H9 (cell line): ENCODE data around the gene NAGK. TPM values are rescaled to one million over a fixed set of nuclear protein-coding genes. Genes with fewer than 3 reads are reported as not detected.

ENCODE experiments used
- DNase-seq: peaks from one replicate; pipeline ENCODE4 v3.0.0-alpha.2; 2017
- H2AFZ ChIP-seq: one replicate; pipeline ENCODE4 v1.6.1; 2013; ENCODE audit warnings: mild to moderate bottlenecking, low read length, control low read depth, moderate library complexity
- H2AK5ac ChIP-seq: 2 replicates; pipeline ENCODE4 v1.6.1; 2013; ENCODE audit warnings: low read length, control low read depth, mixed read lengths; ENCODE audit not compliant: insufficient read length
- H2BK120ac ChIP-seq: one replicate; pipeline ENCODE4 v1.6.1; 2013; ENCODE audit warnings: low read depth, mild to moderate bottlenecking, low read length, control low read depth, inconsistent platforms; ENCODE audit not compliant: poor library complexity, severe bottlenecking
- H2BK12ac ChIP-seq: 2 replicates; pipeline ENCODE4 v1.6.1; 2013; ENCODE audit warnings: low read length, control low read depth, mixed read lengths, low read depth; ENCODE audit not compliant: insufficient read length
- H2BK15ac ChIP-seq: 2 replicates; pipeline ENCODE4 v1.6.1; 2013; ENCODE audit warnings: low read depth, low read length, control low read depth
- H2BK20ac ChIP-seq: one replicate; pipeline ENCODE4 v1.6.1; 2013; ENCODE audit warnings: low read depth, mild to moderate bottlenecking, low read length, control low read depth, inconsistent platforms; ENCODE audit not compliant: poor library complexity, severe bottlenecking
- H2BK5ac ChIP-seq: 2 replicates; pipeline ENCODE4 v1.6.1; 2013; ENCODE audit warnings: low read length, control low read depth, mixed read lengths; ENCODE audit not compliant: insufficient read length
- H3K14ac ChIP-seq: 2 replicates; pipeline ENCODE4 v1.6.1; 2013; ENCODE audit warnings: low read length, control low read depth; ENCODE audit not compliant: insufficient read depth
- H3K18ac ChIP-seq: 2 replicates; pipeline ENCODE4 v1.6.1; 2013; ENCODE audit warnings: low read depth, mild to moderate bottlenecking, mixed read lengths, low read length, control low read depth; ENCODE audit not compliant: insufficient read length
- H3K23ac ChIP-seq: 2 replicates; pipeline ENCODE4 v1.6.1; 2013; ENCODE audit warnings: low read length, control low read depth, mixed read lengths, low read depth; ENCODE audit not compliant: insufficient read length
- H3K23me2 ChIP-seq: 2 replicates; pipeline ENCODE4 v1.6.1; 2013; ENCODE audit warnings: low read depth, mild to moderate bottlenecking, mixed read lengths, low read length, control low read depth; ENCODE audit not compliant: insufficient read length, poor library complexity, severe bottlenecking
- H3K27ac ChIP-seq: 2 replicates; pipeline ENCODE4 v1.5.1; 2013; ENCODE audit warnings: low read length, control low read depth, mixed read lengths, low read depth; ENCODE audit not compliant: insufficient read length
- H3K27me3 ChIP-seq: 2 replicates; pipeline ENCODE4 v1.6.1; 2013; ENCODE audit warnings: low read length, control low read depth, inconsistent platforms; ENCODE audit not compliant: insufficient read depth
- H3K4ac ChIP-seq: 2 replicates; pipeline ENCODE4 v1.6.1; 2013; ENCODE audit warnings: low read depth, mild to moderate bottlenecking, control low read depth, inconsistent platforms, low read length, moderate library complexity
- H3K4me1 ChIP-seq: 2 replicates; pipeline ENCODE4 v1.6.1; 2013; ENCODE audit warnings: low read length, control low read depth, inconsistent platforms; ENCODE audit not compliant: insufficient read depth
- H3K4me2 ChIP-seq: 2 replicates; pipeline ENCODE4 v1.6.1; 2013; ENCODE audit warnings: low read length, control low read depth, mixed read lengths; ENCODE audit not compliant: insufficient read length, insufficient read depth
- H3K56ac ChIP-seq: 2 replicates; pipeline ENCODE4 v1.6.1; 2013; ENCODE audit warnings: low read depth, mild to moderate bottlenecking, mixed read lengths, low read length, control low read depth; ENCODE audit not compliant: insufficient read length
- H3K79me1 ChIP-seq: 2 replicates; pipeline ENCODE4 v1.6.1; 2013; ENCODE audit warnings: low read depth, mild to moderate bottlenecking, moderate library complexity, low read length, control low read depth, inconsistent platforms; ENCODE audit not compliant: insufficient read depth, poor library complexity, severe bottlenecking
- H3K79me2 ChIP-seq: 2 replicates; pipeline ENCODE4 v1.6.1; 2013; ENCODE audit warnings: low read length, control low read depth, inconsistent platforms; ENCODE audit not compliant: insufficient read depth
- H3K9ac ChIP-seq: 2 replicates; pipeline ENCODE4 v1.6.1; 2013; ENCODE audit warnings: low read length, control low read depth, mixed read lengths; ENCODE audit not compliant: insufficient read length; ENCODE audit errors: extremely low read depth
- H3K9me3 ChIP-seq: one replicate; pipeline ENCODE4 v1.6.1; 2013; ENCODE audit warnings: low read depth, low read length, inconsistent platforms; ENCODE audit not compliant: control insufficient read depth
- H3T11ph ChIP-seq: one replicate; pipeline ENCODE4 v1.6.1; 2013; ENCODE audit warnings: mild to moderate bottlenecking, low read length, control low read depth, inconsistent platforms
- H4K20me1 ChIP-seq: one replicate; pipeline ENCODE4 v1.6.1; 2013; ENCODE audit not compliant: control insufficient read depth, insufficient read length, insufficient read depth
- H4K5ac ChIP-seq: 2 replicates; pipeline ENCODE4 v1.6.1; 2013; ENCODE audit warnings: low read depth, mild to moderate bottlenecking, mixed read lengths, low read length, control low read depth; ENCODE audit not compliant: insufficient read length
- H4K8ac ChIP-seq: replicated peaks from 2 replicates; pipeline ENCODE4 v1.6.1; 2013; ENCODE audit warnings: low read length, control low read depth, mixed read lengths, low read depth; ENCODE audit not compliant: insufficient read length
- H4K91ac ChIP-seq: 2 replicates; pipeline ENCODE4 v1.6.1; 2013; ENCODE audit warnings: low read depth, mild to moderate bottlenecking, moderate library complexity, mixed read lengths, low read length, control low read depth; ENCODE audit not compliant: insufficient read length
- H3K27ac Mint-ChIP-seq, 3 experiments: 2 replicates in 2 of 3; 3 replicates in 1 of 3; pipeline ENCODE4 v1.8.0; 2020 to 2021; ENCODE audit warnings: mixed read lengths in 3 of 3, mild to moderate bottlenecking in 1 of 3, moderate library complexity in 1 of 3
- H3K27me3 Mint-ChIP-seq: 2 replicates; pipeline ENCODE4 v1.8.0; 2021; ENCODE audit warnings: low read depth, mild to moderate bottlenecking, moderate library complexity, mixed read lengths
- H3K36me3 Mint-ChIP-seq, 3 experiments: 2 replicates in 2 of 3; 3 replicates in 1 of 3; pipeline ENCODE4 v1.8.0; 2020 to 2021; ENCODE audit warnings: low read depth in 3 of 3, mixed read lengths in 3 of 3; ENCODE audit not compliant: insufficient read depth in 1 of 3
- H3K4me1 Mint-ChIP-seq, 2 experiments: 2 replicates each; pipeline ENCODE4 v1.8.0; 2020; ENCODE audit warnings: mixed read lengths in 2 of 2
- H3K4me3 Mint-ChIP-seq, 2 experiments: 2 replicates in 1 of 2; 3 replicates in 1 of 2; pipeline ENCODE4 v1.8.0; 2020 to 2021; ENCODE audit warnings: mild to moderate bottlenecking in 2 of 2, mixed read lengths in 2 of 2, moderate library complexity in 1 of 2
- H3K9me3 Mint-ChIP-seq, 2 experiments: 2 replicates in 1 of 2; 3 replicates in 1 of 2; pipeline ENCODE4 v1.8.0; 2020; ENCODE audit warnings: mild to moderate bottlenecking in 2 of 2, mixed read lengths in 2 of 2, moderate library complexity in 1 of 2
- whole genome bisulfite sequencing: extraction: QIAGEN DNeasy Blood & Tissue Kit; methylation state at CpG from one replicate; pipeline ENCODE4 v1.1.7; 2013; ENCODE audit warnings: missing lambda C conversion rate, low lambda C conversion rate, mixed read lengths; ENCODE audit not compliant: insufficient read length; ENCODE audit errors: extremely low coverage; 5-methylcytosine and 5-hydroxymethylcytosine counted together
- total RNA-seq: library from RNA; stranded (reverse); gene quantifications from 2 replicates; pipeline ENCODE4 v1.2.1, GENCODE V29; 2021
- TF ChIP-seq, protein P1 (sequence below): fragments of 200-600 bp; sonication (generic); conservative IDR thresholded peaks from 3 replicates; pipeline ENCODE4 v1.8.0; 2021; ENCODE audit warnings: antibody characterized with exemption, mild to moderate bottlenecking

Gene NAGK
- total RNA-seq, 1 experiment from 2014 or later: 74.4 TPM

- H3K79me1 ChIP-seq: no peaks in the 10 kb centered on the region
- TF ChIP-seq, protein P1, sequence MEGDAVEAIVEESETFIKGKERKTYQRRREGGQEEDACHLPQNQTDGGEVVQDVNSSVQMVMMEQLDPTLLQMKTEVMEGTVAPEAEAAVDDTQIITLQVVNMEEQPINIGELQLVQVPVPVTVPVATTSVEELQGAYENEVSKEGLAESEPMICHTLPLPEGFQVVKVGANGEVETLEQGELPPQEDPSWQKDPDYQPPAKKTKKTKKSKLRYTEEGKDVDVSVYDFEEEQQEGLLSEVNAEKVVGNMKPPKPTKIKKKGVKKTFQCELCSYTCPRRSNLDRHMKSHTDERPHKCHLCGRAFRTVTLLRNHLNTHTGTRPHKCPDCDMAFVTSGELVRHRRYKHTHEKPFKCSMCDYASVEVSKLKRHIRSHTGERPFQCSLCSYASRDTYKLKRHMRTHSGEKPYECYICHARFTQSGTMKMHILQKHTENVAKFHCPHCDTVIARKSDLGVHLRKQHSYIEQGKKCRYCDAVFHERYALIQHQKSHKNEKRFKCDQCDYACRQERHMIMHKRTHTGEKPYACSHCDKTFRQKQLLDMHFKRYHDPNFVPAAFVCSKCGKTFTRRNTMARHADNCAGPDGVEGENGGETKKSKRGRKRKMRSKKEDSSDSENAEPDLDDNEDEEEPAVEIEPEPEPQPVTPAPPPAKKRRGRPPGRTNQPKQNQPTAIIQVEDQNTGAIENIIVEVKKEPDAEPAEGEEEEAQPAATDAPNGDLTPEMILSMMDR: no peak
- no peak overlapping the region for H2BK120ac ChIP-seq
- H4K8ac ChIP-seq: no peak overlapping the region
- peak overlapping the region; percentile 85 for H3K4me2 ChIP-seq
- H3K4ac ChIP-seq: no peak overlapping the region
- peak overlapping the region; percentile 72 for H3K9ac ChIP-seq
- H2BK5ac ChIP-seq: no peak overlapping the region
- no peak overlapping the region for H3K56ac ChIP-seq
- H3K27me3 ChIP-seq: no peaks in the 10 kb centered on the region
- no peak overlapping the region for H2BK12ac ChIP-seq
- H3K27ac ChIP-seq: no peak overlapping the region
- Mint-ChIP-seq H3K27me3 (peaks cover 3% of the 10 kb centered on the region), H3K36me3 (peaks cover 0 to 22% (median 7%) of the 10 kb centered on the region in 3 experiments; a peak in 5 of 7 replicates), H3K9me3 (no peaks in the 10 kb centered on the region), H3K4me3 (peak overlapping the region; percentile 94 to 96), H3K27ac (peak overlapping the region; percentile 94 to 96 (median 96); a peak in 6 of 7 replicates), H3K4me1 (peaks cover 18 to 26% of the 10 kb centered on the region in 2 experiments)
- no peaks in the 10 kb centered on the region for H4K20me1 ChIP-seq
- H3K23me2 ChIP-seq: peaks cover 18% of the 10 kb centered on the region
- H3K14ac ChIP-seq: peak overlapping the region; percentile 21
- peaks cover 5% of the 10 kb centered on the region; the same call in 1 of the 2 replicates for H3K4me1 ChIP-seq
- no CpG with 5 or more reads among the region's 26 CpGs for WGBS
- no peak overlapping the region for H2BK20ac ChIP-seq
- no peak overlapping the region for H2AFZ ChIP-seq
- H3K9me3 ChIP-seq: no peaks in the 10 kb centered on the region
- no peak overlapping the region for H3T11ph ChIP-seq
- peak overlapping the region; percentile 82 for H3K18ac ChIP-seq
- H4K5ac ChIP-seq: no peak overlapping the region
- DNase-seq: no peak
- H2BK15ac ChIP-seq: no peak overlapping the region
- H3K79me2 ChIP-seq: 0 out of 2 replicates have a peak, but pooled peaks cover 2% of the 10 kb centered on the region
- no peak overlapping the region for H3K23ac ChIP-seq
- H2AK5ac ChIP-seq: no peak overlapping the region
- no peak overlapping the region for H4K91ac ChIP-seq
Observed at GRCh38 chr2:71067567-71068217, 756 bp upstream of the NAGK start.
